Left renal pelvis (tissue), 4 donors: Measurements from ENCODE around the gene RXRA. TPM values are rescaled to one million over a fixed set of nuclear protein-coding genes. Genes with fewer than 3 reads are reported as not detected.

Source experiments
- DNase-seq, 4 donors: peaks; one replicate each; pipeline ENCODE4 v3.0.0-alpha.2; 2013; ENCODE audit warnings: low read depth in 4 of 4, low spot score in 3 of 4
- polyA plus RNA-seq, 4 donors: library from polyadenylated mRNA; unstranded; fragments of 120-200 nt; gene quantifications; one replicate each; pipeline ENCODE4 v1.2.1, GENCODE V29; 2013; ENCODE audit not compliant: insufficient read length in 4 of 4

RXRA gene
- polyA plus RNA-seq, 4 donors, result 38.1 to 52.1 (median 42.5) TPM

DNA sequence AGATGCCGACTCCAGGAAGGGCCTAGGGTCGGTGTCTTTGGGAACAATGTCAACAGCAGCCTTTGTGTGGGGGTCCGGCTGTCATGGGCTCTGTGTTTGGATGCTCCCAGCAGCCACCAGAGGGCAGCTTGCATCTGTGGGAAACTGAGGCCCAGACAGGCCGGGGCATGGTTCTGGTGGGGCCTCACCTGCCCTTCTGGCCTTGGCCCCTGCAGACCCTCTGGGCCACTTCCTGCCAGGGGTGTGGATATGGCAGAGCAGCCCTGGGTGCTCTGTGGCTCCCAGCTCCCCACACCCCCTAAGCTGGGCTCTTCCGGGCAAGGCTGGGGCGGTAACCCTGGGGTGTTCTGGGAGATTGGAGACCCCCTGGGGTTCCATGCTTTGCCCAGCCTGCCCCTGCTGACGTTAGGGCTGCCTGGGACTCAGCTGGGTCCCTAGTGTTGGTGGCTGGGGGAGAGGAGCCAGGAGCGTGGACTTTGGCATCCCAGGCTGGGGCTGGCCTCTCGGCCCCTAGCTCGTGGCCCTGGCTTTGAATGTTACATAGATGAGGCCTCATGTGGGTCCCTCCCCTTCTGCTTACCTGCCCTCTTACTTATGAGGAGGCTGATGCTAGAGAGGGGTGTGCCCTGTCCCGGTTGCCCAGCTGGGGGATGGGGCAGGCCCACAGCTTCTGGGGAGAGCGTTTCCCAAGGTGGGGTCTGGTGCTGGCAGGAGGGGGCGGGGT, 38.3 kb downstream of the RXRA start:
- no peak for DNase-seq

DNA sequence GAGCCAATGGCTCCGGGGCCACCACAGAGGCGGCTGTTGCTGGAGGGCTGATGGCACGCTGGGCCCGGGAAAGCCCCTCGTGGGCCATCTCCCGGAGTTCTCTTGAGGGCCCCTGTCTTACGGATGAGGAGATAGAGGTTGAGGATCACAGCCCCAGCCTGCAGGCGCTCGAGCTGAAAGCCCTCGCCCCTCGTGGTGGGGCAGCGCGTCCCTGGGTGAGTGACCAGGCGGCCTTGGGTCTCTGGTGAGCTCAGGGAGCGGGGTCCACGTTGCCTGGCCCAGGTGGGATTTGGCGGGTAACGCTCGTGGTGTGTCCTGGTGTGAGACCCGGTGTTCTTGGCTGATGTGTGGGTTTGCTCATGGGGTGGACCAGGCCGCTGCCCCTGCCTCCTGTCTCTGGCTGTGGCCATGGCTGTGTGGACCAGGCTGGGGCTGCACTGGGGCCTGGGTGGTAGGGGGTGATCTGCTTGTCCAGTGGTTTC, 38.9 kb downstream of the RXRA start:
- no peak for DNase-seq

DNA sequence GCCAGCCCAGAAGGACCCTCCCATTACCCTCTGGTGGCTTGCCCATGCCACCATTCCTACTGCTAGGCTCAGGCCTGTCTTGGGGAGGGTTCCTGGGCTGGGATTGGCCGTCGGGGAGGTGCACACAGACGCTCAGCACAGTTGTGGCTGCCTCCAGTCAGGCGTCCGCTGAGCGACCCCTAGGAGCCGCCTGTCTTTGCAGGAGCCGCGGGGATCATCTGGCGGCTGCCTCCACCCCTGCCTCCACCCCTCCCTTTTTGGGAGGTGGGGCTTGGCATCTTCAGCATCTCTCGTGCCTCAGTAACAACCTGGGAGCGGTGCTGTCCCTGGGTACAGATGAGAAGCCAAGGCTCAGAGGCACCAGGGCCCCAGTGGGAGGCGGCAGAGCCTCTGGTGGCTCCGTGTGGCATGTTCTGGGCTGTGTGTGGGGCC, 39.6 kb downstream of the RXRA start:
- DNase-seq, result no peak

DNA sequence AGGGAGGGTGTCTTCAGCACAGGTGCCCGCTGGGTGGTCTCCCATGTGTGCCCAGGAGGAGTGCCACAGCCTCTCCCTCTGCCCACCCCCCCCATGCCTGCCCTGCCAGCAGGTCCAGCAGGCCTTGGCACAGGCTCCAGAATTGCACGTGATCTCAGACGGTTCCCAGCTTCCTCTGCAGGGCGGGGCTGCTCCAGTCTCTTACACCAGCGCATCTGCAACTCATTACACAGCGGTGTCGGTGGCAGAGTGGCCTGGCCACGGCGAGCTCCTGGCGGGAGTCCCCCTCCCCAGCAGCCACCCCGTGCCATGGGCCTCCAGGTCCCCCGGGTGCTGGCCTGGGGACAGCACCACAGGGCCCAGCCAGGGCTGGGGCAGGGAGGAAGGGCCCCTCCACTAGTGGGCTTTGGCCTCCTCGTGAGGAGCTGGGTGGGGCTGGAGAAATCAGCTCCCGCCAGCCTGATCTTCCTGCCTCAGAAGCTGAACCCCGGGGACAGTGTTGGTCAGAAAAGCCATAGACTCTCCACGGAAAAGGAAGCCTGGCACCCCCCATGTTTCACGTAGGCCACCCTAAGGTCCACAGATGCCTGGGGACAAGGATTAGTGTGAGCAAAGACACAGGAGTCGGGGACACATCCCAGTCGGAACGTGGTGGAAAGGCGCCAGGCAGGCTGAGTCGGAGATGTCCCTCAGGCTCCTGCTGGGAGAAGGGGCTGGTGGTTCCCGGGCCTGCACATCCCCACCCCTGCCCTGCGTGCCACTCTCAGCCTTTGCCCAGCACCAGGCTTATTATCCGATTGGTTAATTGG, 40.2 kb downstream of the RXRA start:
- no peak for DNase-seq

DNA sequence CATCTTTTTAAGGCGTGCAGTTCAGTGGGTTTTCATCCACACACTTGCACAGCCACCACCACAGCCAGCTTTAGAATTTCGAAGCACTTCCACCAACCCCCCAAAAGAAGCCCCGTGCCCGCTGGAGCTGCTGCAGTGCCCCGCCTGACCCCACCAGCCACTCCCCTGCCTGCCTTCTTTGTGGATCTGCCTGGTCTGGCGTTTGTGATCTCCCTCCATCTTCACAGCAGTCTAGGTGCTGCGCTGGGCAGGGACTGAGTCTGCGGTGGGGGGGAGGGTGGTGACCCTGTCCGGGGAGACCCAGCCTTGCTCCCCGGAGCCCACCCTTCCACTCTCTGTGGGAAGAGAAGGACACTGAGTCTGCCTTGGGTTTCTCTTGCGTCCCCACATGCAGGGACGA, 40.8 kb downstream of the RXRA start:
- no peak for DNase-seq

DNA sequence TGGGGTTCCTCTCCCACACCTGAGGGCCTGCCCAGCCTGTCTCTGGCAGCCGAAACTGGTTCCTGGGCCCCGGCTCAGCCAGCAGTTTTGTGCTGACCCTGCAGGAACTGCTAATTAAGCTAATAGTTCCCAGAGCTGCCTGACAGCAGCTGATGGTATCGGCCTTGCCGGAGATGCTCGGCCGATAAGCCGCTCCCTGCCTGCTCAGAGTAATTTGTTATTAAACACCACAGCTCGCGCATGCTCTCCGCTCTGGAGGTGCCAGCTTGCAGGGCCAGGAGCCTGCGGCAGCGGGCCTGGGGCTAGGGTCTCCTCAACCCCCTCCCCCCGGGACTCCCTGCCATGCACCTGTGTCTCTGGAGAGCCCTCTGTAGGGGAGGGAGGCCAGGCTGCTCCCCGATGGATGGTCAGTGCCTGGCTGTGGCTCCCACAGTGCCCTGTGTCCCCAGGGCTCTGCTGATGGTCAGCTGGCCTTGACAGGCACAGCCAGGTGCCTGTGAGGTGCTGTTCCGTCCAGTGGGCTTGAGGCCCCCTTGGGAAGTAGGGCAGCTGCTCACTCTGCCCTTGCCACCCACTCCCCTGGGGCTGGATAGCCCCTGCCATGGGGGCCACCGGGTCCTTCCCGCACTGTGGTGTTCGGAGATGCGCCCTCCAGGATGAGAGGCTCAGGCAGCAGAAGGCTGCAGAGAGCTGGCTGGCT, 41.7 kb downstream of the RXRA start:
- DNase-seq, result no peak

DNA sequence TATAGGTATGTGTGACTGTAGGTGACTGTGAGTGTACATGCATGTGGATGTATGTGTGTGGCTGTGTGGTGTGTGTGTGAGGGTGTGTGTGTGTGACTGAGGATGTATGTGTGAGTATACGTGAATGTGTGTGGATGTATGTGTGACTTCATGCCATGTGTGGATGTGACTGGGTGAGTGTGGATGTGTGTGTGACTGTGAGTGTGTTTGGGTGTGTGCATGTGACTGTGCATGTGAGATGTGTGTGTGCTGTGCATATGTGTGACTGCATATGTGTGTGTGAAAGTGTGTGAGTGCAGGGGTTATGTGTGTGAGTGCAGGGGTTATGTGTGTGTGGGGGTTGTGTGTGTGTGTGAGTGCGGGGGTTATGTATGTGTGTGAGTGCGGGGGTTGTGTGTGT, 42.3 kb downstream of the RXRA start:
- no peak for DNase-seq

DNA sequence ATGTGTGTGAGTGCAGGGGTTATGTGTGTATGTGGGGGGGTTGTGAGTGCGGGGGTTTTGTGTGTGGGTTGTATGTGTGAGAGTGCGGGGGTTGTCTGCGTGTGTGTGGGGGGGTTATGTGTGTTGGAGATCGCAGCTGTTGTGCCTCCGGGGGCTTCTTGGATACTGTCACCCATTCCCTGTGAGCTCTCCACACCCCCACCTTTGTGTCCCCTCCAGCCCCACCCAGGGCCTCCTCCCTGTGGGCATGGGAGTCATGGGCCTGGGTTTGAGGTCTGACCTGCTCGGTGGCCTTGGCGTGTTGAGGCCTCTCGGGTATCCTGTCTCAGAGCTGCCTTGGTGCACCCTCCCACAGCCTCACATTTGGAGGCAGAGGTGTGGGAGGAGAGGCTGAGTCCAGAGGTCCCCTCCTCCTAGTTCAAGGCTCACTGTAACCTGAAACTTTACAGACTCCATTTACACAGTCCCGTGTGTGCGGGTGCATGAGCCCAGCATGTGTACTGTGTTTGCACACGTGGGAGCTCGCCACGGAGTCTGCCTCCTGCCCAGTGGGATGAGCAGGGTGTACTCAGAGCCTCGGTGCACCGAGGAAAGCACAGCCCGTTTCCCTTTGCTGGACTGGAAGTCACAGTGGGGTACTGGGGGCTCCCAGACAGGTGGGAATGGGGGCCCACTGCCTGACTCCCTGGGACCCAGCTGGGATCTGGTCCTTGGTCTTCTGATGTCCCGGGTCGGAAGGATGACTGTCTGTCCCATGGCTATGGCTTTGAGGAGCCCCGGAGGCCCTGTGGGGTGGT, 43.4 kb downstream of the RXRA start:
- no peak for DNase-seq

DNA sequence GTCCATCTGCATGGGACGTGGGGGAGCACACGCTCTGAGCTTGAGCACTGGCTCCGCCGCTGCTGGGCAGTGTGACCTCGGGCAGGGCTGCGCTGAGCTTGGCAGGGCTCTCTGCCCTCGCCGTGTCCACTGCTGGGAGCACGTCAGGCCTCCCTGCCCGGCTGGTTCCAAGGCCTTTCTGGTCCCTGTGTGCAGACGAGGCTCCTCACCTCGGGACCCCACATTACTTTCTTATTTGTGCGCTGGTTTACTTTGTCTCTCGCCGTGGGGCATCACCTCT, 43.9 kb downstream of the RXRA start:
- DNase-seq, result no peak

DNA sequence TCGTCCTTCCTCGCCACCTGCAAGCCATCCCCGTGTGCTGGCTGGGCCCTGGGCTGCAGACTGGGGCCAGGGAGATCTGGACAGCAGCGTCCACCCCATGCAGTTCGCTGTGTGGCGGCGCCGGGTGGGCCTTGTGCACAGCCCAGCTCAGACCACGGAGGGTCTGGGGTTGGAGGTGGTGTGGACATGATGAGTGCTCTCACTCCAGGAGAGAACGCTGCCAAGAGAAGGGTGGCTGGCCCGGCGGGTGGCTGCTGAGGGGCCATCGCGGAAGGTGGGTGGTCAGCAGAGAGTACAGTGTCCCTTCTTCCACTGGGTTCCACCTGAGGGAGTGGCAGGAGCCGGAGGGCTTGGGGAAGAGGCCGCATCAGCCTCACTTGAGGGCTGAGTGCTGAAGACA, 44.4 kb downstream of the RXRA start:
- no peak for DNase-seq

DNA sequence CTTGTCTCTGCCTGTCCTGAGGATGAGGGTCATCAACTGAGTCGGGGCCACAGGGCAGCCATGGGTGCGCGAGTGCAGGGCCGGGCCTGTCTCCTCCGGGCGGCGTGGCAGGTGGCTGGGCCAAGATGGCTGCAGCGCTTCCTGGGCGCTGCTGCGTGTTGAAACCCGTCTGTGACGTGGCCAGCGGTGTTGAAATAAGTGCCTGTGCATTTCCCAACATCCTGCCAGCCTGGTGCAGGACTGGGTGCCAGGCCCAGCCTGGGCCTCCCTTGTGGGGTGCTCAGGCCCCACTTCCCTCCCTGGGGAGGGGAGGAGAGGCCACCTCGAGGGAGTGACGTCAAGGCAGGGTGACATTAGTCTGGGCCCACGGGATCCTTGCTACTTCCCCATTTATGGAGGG, 45.5 kb downstream of the RXRA start:
- no peak for DNase-seq

DNA sequence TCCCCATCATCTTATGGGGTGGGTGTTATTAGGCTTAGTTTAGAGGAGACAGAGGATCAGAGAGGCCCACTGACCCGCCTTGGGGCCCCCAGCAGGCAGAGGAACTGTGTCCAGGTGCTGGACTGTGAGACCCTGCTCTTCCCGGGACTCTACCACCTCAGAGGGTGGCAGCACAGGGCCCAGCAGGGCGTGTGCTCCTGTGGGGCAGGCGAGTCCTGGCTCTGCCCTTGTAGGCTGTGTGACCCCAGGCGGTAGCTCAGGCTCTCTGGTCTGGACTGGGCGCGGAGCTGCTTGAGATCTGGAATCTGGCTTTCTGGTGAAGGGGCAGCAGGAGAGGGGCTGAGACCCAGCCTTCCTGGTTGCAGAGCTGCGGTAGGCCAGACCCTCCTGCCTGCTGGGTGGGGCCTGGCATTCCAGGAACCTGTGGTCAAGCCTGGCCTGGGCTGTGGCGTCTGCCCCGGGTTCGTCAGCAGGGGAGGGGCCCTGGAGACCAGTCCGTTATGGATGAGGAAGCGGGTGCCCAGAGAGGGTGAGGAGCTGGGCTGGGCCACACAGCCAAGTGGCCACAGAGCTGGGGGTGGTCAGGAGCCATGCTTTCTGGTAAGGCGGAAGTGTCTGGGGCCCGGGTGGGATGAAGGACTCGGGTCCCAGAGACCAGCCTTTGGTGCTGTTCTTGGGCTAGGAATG, 46.5 kb downstream of the RXRA start:
- DNase-seq, result no peak

DNA sequence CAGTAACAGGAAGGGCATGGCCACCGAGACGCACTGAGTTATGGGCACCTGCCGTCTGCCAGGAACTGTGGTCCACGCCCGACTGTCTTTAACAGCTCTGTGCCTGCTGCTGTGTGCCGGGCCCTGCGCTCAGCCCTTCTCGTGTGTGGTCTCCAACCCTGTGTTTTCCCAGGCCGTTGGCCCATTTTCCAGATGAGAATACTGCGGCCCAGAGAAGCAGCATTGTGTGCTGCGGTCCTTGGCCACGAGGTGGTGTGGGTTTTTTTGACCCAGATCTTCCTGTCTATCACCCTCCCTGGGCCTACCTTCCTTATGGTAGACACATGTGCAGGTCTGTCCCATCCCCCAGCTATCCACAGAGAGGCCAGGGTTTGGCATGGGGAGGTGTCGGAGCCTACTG, 47.0 kb downstream of the RXRA start:
- DNase-seq, result no peak

DNA sequence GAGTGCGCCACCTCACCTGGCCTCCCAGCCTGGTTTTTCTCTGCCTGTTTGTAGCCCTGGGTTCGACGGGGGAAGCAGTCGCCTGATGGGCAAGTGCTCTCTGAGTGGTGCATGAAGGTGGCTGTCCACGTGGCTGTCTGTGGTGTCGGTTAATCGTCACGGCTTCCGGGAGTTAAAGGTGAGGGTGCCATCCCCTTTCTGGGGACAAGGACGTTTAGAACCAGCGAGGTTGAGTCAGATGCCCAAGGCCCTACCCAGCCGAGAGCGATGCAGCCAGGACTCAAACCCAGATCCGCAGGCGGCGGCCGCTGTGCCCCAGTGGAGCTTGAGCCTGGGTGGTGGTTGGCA, 47.7 kb downstream of the RXRA start:
- no peak for DNase-seq

DNA sequence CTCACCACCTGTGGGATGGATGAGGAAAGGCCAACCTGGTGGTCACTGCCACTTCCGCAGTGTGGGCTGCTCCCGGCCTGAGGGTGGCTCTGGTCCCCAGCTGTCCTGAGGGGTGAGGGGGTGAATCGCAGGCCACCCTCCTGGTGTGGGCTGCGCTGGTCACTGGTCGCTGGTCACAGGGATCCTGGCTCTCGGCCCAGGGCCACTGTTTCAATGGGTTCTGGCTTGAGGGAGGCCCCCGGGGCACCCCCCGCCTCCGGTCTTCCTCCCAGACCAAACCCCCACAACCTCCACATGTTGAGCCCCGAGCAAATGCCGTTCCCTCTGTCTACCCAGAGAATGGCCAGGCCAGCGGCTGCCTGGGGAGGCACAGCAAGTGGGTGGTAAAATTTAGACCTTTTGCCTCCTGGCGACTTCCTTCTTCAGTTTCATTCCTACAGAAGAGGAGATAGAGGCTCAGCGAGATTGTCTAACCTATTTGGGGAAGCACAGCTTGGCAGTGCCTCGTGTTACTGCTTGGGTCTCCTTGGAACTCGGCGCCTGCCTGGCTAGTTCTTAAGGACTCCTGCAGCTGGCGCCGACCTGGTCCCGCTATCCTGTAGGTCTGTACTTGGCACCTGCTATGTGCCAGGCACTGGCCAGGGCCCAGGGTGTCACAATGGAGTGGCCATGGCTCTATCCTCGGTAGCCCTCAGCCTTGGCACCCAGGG, 48.2 kb downstream of the RXRA start:
- no peak for DNase-seq

DNA sequence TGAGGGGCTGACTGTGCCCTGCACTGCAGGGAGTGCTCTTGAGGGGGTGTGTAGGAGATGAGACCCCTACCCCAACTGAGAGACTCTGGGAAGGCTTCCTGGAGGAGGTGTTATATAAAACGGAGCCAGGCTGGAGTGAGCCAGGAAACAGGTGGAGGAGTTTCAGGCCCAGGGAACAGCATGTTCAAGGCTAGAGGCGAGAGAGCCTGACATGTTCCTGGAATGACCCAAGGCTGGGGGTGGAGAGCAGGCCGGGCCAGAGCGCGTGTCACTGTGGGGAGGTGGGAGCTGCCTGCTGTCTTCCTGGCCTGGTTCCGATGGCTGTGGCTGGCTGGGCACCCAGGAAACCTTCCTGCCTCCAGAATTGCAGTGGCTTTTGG, 48.7 kb downstream of the RXRA start:
- DNase-seq, result no peak

DNA sequence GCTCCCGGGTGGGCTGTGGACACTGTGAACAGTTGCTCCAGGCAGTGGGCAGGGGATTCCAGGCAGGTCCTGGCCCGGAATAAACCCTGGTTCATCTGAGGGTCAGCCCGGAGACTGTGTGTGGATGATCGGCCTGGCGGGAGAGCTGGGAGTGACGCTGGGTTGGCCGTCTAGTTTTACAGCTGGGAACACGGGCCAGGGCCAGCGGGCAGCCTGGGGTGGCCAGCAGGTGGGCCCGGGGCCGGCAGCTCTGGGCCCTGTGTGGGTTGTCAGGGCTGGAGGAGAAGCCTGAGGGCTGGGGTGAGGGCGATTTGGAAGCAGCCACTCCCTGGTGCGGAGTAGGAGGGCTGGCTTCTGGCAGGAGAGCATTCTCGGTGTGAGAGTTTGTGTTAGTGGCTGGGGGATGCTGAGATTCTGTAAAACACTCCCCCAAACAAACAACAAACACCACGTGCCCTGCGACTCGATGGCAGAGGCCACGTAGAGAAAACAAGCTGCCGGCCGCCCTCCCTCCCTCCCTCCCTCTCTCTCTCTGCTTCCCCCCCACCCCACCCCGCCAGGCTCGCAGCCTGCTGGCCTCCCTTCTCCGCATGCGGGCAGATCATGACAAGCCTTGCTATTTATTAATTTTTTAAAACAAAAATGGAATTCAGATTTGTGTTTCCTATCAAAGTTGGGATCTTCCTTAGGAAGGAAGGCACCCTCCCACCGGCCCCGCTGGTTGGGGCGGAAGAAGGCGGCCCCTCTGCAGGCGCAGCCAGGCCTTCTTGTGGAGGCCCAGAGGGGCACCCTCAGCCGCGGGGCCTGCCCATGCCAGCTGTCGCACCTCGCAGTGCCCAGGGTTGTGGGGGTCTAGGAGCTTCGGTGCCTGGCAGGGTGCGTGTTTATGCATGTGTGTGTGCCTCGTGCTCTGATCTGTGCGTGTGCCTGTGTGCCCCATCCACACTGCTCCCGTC, 49.5 kb downstream of the RXRA start:
- peak in 1 of 4 donors; percentile 54 for DNase-seq

DNA sequence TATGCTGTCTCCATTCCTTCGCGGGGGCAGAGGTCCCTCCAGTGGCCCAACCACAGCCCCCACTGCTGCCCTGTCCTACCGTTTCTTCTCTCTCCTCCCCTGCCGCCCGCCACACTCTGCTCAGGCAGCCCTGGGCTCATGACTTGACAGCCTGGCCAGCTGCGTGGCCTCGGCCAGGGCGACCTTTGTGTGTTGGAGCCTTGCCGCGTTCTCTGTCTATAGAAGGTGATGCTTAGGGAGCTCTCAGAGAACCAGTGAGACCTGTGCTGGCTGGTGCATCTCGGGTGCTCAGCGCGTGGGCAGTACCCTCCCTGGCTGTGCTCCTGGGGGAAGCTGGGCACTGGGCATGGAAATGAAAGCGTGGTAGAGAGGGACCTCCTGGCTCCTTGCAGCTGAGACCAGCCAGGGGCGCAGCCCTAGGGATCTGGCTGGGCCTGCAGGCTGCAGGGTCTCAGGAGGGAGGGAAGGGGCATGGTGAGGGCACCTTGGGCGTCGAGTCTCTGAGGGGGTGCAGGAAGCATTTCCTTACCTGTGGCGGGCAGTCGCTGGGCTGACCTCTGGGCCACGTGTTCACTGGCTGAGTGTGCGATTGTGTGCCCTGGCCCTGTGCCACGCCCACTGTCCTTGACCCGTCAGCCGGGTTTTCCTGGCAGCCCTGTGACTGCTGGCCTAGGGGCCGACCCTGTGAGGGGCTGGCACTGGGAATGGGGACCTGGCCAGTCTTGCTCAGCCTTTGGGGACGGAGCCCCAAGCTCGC, 50.3 kb downstream of the RXRA start:
- DNase-seq, result no peak
